ENCODE results near the gene RYR1.

DNA sequence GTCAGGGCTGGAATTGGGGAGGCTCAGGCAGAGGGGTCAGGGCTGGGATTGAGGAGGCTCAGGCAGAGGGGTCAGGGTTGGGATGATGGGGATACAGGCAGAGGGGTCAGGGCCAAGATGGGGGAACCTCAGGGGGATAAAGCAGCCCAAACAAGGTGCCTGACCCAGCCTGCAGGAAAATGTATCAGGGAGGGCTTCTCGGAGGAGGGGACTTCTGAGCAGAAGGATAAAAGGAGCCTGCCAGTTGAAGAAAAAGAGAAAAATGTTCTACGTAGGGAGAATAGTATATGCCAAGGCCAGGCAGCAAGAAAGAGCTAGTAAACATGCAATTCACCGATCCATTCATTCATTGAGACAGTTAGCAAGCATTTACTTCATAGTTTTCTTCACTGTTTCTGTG is 99.4 kb downstream of the RYR1 start:
- TF ChIP-seq ZNF169 (tag by site-specific recombination; IDR thresholded peaks at IDR 0.05), result no peak
- TF ChIP-seq, protein P1, sequence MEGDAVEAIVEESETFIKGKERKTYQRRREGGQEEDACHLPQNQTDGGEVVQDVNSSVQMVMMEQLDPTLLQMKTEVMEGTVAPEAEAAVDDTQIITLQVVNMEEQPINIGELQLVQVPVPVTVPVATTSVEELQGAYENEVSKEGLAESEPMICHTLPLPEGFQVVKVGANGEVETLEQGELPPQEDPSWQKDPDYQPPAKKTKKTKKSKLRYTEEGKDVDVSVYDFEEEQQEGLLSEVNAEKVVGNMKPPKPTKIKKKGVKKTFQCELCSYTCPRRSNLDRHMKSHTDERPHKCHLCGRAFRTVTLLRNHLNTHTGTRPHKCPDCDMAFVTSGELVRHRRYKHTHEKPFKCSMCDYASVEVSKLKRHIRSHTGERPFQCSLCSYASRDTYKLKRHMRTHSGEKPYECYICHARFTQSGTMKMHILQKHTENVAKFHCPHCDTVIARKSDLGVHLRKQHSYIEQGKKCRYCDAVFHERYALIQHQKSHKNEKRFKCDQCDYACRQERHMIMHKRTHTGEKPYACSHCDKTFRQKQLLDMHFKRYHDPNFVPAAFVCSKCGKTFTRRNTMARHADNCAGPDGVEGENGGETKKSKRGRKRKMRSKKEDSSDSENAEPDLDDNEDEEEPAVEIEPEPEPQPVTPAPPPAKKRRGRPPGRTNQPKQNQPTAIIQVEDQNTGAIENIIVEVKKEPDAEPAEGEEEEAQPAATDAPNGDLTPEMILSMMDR (tag by site-specific recombination; IDR thresholded peaks at IDR 0.05), result no peak
- TF ChIP-seq ZNF654 (tag by site-specific recombination; IDR thresholded peaks at IDR 0.05; ENCODE audit: low read depth), result no peak
- TF ChIP-seq ZNF785 (tag by site-specific recombination; IDR thresholded peaks at IDR 0.05), result no peak
- TF ChIP-seq, protein P2, sequence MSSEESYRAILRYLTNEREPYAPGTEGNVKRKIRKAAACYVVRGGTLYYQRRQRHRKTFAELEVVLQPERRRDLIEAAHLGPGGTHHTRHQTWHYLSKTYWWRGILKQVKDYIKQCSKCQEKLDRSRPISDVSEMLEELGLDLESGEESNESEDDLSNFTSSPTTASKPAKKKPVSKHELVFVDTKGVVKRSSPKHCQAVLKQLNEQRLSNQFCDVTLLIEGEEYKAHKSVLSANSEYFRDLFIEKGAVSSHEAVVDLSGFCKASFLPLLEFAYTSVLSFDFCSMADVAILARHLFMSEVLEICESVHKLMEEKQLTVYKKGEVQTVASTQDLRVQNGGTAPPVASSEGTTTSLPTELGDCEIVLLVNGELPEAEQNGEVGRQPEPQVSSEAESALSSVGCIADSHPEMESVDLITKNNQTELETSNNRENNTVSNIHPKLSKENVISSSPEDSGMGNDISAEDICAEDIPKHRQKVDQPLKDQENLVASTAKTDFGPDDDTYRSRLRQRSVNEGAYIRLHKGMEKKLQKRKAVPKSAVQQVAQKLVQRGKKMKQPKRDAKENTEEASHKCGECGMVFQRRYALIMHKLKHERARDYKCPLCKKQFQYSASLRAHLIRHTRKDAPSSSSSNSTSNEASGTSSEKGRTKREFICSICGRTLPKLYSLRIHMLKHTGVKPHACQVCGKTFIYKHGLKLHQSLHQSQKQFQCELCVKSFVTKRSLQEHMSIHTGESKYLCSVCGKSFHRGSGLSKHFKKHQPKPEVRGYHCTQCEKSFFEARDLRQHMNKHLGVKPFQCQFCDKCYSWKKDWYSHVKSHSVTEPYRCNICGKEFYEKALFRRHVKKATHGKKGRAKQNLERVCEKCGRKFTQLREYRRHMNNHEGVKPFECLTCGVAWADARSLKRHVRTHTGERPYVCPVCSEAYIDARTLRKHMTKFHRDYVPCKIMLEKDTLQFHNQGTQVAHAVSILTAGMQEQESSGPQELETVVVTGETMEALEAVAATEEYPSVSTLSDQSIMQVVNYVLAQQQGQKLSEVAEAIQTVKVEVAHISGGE (tag by site-specific recombination; conservative IDR thresholded peaks at IDR 0.05; ENCODE audit: low read depth), result no peak
- TF ChIP-seq ZNF416 (tag by site-specific recombination; IDR thresholded peaks at IDR 0.05), result no peak
- TF ChIP-seq TCF7L2 (IDR thresholded peaks at IDR 0.05; ENCODE audit: borderline replicate concordance, low read depth, low read length), result no peak
- TF ChIP-seq ZNF548 (tag by site-specific recombination; IDR thresholded peaks at IDR 0.05), result no peak
- TF ChIP-seq ZNF670 (tag by site-specific recombination; IDR thresholded peaks at IDR 0.05; ENCODE audit: low read depth), result no peak
- no peak for TF ChIP-seq ZNF335 (tag by site-specific recombination; conservative IDR thresholded peaks at IDR 0.05)
- TF ChIP-seq ZNF121 (tag by site-specific recombination; IDR thresholded peaks at IDR 0.05), result no peak
- TF ChIP-seq ZNF239 (tag by site-specific recombination; IDR thresholded peaks at IDR 0.05), result no peak
- TF ChIP-seq ZNF76 (tag by site-specific recombination; IDR thresholded peaks at IDR 0.05; ENCODE audit: borderline replicate concordance, low read depth), result no peak
- TF ChIP-seq, protein P3, sequence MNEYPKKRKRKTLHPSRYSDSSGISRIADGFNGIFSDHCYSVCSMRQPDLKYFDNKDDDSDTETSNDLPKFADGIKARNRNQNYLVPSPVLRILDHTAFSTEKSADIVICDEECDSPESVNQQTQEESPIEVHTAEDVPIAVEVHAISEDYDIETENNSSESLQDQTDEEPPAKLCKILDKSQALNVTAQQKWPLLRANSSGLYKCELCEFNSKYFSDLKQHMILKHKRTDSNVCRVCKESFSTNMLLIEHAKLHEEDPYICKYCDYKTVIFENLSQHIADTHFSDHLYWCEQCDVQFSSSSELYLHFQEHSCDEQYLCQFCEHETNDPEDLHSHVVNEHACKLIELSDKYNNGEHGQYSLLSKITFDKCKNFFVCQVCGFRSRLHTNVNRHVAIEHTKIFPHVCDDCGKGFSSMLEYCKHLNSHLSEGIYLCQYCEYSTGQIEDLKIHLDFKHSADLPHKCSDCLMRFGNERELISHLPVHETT (tag by site-specific recombination; IDR thresholded peaks at IDR 0.05), result no peak

Measured in HEK293 (cell line).